T-helper 2 cell treated with Interferon-gamma antibody and Interleukin-4, amounts not matched to agents 5 μg/mL and 100 μg/mL, for 36 hours (primary cell): Measurements from ENCODE around the gene DCAF6.

Experiments used
- DNase-seq: peaks from one replicate; pipeline ENCODE4 v3.0.0; 2021; ENCODE audit warnings: low spot score
- H3K27ac Mint-ChIP-seq: one replicate; pipeline ENCODE4 v1.8.0; 2021; ENCODE audit warnings: mild to moderate bottlenecking, mixed read lengths
- H3K27me3 Mint-ChIP-seq: one replicate; pipeline ENCODE4 v1.8.0; 2021; ENCODE audit warnings: low read depth, mixed read lengths
- H3K36me3 Mint-ChIP-seq: one replicate; pipeline ENCODE4 v1.8.0; 2021; ENCODE audit warnings: low read depth, mixed read lengths
- H3K4me1 Mint-ChIP-seq: one replicate; pipeline ENCODE4 v1.8.0; 2021; ENCODE audit warnings: low read depth, mixed read lengths
- H3K4me3 Mint-ChIP-seq: one replicate; pipeline ENCODE4 v1.8.0; 2022; ENCODE audit warnings: mild to moderate bottlenecking, moderate library complexity, mixed read lengths
- H3K9me3 Mint-ChIP-seq: one replicate; pipeline ENCODE4 v1.8.0; 2021; ENCODE audit warnings: mixed read lengths

Gene DCAF6

GRCh38 chr1:168112673-168113305 is 176.3 kb downstream of the DCAF6 start:
- Mint-ChIP-seq H3K27me3 (peaks cover 4% of the 10 kb centered on the region), H3K9me3 (no peaks in the 10 kb centered on the region), H3K4me1 (no peaks in the 10 kb centered on the region), H3K27ac (no peak overlapping the region), H3K4me3 (no peak overlapping the region), H3K36me3 (no peaks in the 10 kb centered on the region)
- DNase-seq = peak; percentile 31

DNA sequence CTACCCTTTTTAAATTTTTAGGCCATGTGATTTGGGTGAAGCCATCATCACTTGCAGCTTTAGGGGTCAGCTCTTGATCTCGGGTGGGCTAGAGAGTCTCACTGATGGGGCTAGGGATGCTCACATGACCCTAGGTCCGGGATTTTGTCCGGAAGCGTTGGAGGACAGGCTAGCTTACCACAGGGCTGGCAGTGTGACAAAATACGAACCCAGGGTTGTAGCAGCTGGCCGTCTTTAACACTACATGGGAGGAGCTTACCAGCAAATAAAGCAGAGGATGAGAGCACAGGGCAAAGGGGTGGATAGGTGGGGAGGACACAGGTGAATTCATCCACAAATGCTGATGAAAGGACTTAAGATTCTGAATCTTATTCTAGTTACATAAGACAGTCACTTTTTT is 178.4 kb downstream of the DCAF6 start:
- no peak for DNase-seq
- Mint-ChIP-seq H3K36me3 (no peaks in the 10 kb centered on the region), H3K4me3 (no peak overlapping the region), H3K27ac (no peak overlapping the region), H3K9me3 (no peaks in the 10 kb centered on the region), H3K4me1 (no peaks in the 10 kb centered on the region), H3K27me3 (peaks cover 8% of the 10 kb centered on the region)

DNA sequence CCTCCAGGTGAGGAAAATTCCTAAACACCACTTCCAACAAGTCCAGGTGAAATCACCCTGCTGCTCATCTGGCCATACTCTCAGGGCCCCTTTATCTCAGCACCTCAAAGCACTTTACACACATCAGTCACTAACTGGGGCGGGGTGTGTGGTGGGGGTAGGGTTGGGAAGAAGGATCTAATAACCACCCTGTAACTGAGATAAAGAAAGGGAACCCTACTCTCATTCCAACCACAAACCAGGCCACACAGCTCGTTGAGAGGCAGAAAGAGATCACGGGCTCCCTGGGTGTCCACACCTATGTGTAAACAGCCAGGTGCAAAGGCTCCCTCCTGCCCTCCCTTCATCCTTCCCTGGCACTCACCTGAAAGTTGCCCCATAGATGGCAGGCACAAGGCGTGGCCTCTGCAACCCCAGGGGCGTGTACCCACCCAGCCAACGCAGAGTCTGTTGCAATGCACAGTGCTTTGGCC is 179.9 kb downstream of the DCAF6 start:
- Mint-ChIP-seq H3K4me1 (no peaks in the 10 kb centered on the region), H3K9me3 (no peaks in the 10 kb centered on the region), H3K27ac (no peak overlapping the region), H3K4me3 (no peak overlapping the region), H3K36me3 (no peaks in the 10 kb centered on the region), H3K27me3 (peaks cover 10% of the 10 kb centered on the region)
- no peak for DNase-seq

DNA sequence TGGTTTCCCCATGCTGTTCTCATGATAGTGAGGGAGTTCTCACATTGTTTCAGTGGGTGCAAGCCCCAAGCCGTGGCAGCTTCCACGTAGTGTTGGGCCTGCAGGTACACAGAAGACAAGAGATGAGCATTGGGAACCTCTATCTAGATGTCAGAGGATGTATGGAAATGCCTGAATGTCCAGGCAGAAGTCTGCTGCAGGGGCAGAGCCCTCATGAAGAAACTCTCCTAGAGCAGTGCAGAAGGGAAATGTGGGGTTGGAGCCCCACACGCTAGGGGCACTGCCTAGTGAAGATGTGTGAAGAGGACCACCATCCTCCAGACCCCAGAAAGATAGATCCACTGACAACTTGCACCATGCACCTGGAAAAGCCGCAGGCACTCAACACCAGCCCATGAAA is 183.3 kb downstream of the DCAF6 start:
- no peak for DNase-seq
- H3K36me3 Mint-ChIP-seq = no peaks in the 10 kb centered on the region
- no peak overlapping the region for H3K4me3 Mint-ChIP-seq
- no peak overlapping the region for H3K27ac Mint-ChIP-seq
- H3K9me3 Mint-ChIP-seq = no peaks in the 10 kb centered on the region
- peaks cover 28% of the 10 kb centered on the region for H3K27me3 Mint-ChIP-seq
- H3K4me1 Mint-ChIP-seq = no peaks in the 10 kb centered on the region

DNA sequence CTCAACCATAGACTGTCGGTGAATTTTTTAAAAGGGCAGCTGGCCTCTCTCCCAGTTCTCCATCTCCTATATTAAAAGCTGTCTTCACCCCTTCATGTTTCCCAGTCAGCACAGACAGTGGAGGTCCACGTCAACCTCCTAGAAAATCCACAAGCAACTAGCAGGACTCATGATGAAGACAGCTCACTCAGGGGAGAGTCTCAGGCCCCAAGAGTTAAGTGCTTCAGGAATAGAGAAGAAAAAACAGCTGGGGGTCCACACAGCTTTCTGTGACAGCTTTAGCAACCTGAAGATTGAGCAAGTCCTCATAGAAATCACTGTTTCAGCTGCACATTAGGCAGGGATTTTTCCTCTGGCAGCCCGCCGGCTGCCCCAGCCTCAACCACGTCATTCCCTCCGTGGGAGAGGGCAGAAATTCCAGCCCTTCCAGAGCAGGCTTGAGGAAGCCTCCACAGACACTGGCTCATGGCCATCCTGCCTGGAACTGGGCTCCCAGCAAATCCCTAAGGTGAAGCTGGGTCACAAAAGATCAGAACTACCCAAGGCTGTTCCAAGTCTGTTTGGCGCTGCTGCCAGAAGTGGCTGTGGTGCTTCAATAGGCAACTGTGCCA is 185.0 kb downstream of the DCAF6 start:
- H3K4me1 Mint-ChIP-seq = no peaks in the 10 kb centered on the region
- H3K9me3 Mint-ChIP-seq = no peaks in the 10 kb centered on the region
- no peak overlapping the region for H3K27ac Mint-ChIP-seq
- H3K36me3 Mint-ChIP-seq = no peaks in the 10 kb centered on the region
- H3K4me3 Mint-ChIP-seq = no peak overlapping the region
- peaks cover 36% of the 10 kb centered on the region for H3K27me3 Mint-ChIP-seq
- DNase-seq = no peak

- H3K36me3 Mint-ChIP-seq = no peaks in the 10 kb centered on the region
- H3K4me1 Mint-ChIP-seq = no peaks in the 10 kb centered on the region
- H3K9me3 Mint-ChIP-seq = no peaks in the 10 kb centered on the region
- no peak for DNase-seq
- no peak overlapping the region for H3K27ac Mint-ChIP-seq
- H3K4me3 Mint-ChIP-seq = no peak overlapping the region
- peaks cover 41% of the 10 kb centered on the region for H3K27me3 Mint-ChIP-seq
Measured at GRCh38 chr1:168125051-168125450, 188.6 kb downstream of the DCAF6 start.
